GM21526 (cell line): ENCODE results near the gene POLR2F.
"Not testable (repeated sequence)": the region's sequence is repeated elsewhere in the genome, so short reads cannot be mapped to it uniquely, and the experiment has no call there.

Source experiments
- ATAC-seq: cut with Tn5 transposase; IDR thresholded peaks from one replicate; pipeline ENCODE4 v1.9.1; 2021; ENCODE audit warnings: moderate library complexity; ENCODE audit not compliant: unreplicated experiment, low FRiP score

POLR2F gene

DNA sequence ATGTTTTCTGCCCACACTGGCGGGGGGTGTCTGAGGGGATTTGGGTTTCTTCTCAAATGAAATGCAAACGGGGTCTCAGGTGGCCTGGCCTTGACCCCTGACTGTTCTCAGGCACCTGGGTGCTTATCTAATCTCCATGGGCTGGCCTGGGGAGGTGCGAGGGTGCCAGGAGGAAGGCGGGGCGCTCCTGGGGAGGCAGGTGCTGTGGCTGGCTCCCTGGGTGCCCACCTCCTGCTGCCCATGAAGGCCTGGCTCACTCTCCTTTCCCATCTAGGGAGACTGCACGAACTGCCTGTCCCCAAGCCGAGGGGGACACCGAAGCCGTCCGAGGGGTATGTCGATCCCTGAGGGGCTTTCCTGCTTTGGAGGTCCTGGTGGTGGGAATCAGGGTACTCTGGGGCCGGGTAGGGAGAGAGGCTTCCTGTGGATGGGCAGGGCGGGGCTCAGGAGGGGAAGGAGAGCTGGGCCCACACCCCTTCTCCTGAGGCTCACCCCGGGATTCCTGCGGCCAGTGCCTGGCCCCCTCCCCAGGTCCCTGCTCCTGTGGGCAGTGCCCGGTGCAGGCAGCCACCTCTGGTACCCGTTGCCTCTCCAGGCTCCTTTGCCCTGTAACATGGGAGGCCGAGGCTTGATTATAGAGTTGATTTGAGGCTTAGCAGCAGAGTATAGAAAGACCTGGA is 29.0 kb upstream of the POLR2F start:
- ATAC-seq: no peak

DNA sequence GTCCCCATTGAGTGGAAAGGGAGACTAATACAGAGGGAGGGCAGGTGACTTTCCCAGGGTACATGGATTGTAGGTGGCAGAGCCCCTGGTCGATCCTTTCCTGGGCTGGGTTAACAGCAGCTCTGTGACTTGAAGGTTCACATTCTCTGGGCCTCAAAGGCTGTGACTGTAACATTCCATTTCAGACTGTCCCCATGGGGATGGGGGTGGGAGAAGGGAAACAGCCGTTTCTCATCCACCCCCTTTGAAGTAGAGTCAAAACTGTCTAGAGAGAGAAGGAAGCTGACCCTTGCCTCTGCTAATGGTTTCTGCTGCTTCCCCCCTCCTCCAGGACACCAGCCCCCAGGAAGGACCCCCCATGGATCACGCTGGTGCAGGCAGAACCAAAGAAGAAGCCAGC is 28.2 kb upstream of the POLR2F start:
- no peak for ATAC-seq

DNA sequence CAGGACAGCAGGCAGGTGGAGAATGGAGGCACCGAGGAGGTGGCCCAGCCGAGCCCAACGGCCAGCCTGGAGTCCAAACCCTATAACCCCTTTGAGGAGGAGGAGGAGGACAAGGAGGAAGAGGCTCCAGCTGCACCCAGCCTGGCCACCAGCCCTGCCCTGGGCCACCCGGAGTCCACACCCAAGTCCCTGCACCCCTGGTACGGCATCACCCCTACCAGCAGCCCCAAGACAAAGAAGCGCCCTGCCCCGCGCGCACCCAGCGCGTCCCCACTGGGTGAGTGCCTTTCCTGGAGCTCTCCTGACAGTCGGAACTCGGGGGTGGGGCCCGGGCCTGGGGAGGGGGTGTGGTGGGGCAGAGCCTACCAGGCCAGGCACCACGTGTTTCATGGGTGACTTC is 27.7 kb upstream of the POLR2F start:
- no peak for ATAC-seq

DNA sequence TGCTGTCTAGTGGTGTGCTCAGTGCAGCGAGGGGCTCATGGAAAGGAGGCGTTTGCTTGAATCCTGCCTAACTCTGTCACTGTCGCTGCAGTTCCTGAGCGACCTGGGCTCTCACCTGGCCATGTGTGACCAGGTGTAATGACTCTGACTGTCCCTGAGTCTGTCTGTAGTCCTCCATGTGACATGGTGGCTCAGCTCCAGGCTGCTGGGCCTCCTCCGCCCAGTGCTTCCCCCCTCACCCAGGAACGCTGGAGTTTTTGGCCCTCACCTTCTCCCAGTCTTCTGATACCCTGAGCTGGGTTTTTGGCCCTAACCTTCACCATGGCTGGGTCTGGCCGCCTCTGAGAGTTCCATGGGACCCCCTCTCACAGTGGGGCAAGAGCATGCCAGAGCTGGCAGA is 27.1 kb upstream of the POLR2F start:
- ATAC-seq: no peak

DNA sequence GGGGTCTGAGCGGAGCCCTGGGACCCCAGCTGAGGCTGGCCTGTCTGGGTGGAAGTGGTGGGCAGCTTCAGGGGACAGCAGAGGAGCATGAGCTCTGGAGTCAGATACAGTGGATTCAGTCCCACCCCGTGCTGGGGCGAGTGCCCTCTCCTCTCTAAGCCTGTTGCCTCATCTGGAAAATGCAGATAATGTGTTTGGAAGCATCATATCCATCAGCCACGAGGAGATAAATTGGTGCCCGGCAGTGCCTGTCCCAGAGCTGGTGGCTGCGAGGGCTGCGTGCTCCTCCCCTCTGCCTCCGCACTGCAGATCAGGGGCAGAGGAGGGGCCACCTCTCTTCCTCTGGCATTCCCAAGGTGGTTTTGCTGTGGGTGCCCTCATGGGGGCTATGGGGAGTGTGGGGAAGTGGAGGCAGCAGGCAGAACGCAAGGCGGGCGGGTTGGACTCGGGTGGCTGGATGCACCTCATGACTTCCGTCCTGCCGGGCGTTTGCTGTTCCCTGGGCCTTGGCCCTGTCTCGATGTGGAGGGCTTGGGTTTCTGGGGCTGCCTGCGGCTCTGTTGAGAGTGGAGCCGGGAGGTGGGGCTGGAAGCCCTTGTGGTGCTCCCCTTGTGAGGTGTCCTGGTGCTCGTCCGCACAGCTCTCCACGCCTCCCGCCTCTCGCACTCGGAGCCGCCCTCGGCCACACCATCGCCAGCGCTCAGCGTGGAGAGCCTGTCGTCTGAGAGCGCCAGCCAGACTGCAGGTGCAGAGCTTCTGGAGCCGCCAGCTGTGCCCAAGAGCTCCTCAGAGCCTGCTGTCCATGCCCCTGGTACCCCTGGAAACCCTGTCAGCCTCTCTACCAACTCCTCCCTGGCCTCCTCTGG is 26.5 kb upstream of the POLR2F start:
- no peak for ATAC-seq

DNA sequence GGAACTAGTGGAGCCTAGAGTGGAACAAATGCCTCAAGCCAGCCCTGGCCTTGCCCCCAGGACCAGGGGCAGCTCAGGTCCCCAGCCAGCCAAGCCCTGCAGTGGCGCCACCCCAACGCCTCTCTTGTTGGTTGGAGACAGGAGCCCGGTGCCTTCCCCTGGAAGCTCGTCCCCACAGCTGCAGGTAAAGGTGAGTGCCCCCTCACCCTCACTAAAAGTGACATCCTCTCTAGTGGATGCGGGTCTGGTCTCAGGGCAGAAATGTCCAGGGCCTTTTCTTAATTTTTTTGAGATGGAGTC is 25.9 kb upstream of the POLR2F start:
- ATAC-seq: no peak

DNA sequence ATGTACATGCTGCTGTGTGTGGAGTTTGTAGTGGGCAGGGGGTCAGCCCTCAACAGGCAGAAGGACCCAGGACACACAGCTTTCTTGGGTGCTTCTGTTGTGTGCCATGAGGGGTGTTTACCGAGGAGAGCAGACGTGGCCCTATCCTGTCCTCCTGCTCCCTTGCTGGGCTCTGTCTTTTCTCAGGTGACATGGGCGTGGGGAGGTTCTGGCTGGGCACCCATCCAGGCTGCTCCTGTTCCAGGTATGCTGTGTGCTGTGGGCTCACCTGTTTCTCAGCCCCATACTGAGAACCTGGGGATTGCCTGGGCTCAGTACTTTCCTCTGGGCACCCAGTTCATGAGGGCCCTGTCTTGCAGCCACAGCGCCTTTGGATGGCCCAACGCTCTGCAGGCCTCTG is 24.1 kb upstream of the POLR2F start:
- ATAC-seq: no peak

DNA sequence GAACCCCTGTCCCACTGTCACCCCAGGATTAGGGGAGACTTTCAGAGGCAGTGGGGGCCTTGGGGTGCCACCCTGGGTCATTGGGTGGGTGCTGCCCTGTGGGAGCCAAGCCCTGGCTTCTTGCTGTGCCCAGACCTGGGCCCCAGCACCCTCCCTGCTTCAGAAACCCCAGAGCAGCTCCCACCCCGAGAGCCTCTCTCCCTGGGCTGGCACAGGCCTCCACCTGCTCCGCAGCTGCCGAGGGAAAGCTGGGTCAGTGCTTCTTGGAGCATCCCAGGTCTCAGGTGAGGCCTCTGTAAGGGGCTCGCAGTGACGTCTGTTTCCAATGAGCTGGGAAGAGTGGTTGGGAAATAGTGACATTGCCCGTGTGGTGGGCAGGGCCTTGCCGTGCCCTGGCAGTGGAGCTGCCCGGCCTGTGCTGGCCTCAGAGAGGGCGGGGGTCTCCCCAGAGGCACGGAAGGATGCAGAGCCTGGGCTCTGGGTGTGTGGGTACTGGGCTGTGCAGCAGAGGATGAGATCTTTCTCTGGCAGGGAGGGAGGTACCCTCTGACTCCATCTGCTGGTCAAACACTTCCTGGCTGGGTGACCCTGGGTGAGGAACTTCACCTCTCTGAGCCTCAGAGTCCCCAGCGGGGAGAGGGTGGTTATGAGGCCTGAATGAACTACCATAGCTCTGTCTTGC is 23.1 kb upstream of the POLR2F start:
- ATAC-seq: no peak

DNA sequence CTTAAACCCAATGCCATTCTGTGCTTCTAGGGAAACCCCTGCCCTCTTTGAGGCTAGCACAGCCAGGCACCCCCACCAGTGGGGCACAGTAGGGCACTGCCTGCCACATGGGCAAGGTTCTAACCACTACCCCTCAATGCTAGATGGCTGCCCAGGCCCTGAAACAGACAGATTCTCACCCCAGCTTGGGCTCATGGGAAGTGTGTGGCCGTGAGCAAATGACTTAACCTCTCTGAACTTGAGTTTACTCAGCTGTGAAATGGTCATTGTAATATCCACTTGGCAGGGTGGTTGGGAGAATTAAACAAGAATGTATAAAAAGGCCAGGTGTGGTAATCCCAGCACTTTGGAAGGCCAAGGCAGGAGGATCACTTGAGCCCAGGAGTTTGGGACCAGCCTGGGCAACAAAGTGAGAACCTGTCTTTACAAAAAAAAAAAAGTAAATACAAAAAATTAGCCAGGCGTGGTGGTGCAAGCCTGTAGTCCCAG is 22.5 kb upstream of the POLR2F start:
- no peak for ATAC-seq

DNA sequence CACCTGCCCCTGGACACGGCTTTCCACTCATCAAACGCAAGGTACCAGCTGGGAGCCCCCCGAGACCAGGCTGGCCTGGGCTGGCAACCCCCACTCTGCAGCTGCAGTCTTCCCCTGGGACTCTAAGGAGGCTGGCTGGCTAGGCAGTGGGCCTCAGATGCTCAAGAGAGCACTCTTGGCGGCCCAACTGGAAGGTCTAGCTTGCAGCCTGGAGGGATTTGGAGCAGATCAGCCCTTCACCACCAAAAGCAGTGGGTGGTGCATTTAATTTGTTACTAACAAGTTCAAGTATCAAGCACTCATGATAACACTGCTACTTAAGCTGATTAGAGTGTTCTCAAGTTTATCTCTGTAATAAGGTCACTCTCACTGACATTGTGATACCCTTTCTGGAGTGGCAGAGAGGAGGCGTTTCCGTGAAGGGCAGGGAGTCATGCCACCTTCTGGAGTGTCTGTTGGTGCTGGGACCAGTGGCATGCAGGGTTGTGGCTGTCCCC is 21.6 kb upstream of the POLR2F start:
- ATAC-seq: no peak

DNA sequence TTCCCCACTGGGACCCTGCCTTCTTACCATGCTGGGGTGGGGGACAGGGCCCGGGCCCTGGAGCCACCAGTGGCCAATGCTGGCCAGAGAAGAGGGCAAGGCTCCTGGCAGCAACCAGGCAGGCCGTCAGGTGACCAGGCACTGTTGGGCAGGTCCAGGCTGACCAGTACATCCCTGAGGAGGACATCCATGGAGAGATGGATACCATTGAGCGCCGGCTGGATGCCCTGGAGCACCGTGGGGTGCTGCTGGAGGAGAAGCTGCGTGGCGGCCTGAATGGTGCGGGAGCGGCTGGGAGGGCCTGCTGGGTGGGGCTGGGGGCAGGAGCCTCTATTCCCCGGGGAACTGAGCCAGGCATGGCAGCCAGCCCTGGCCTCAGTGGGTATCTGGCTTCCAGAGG is 21.1 kb upstream of the POLR2F start:
- ATAC-seq: no peak

DNA sequence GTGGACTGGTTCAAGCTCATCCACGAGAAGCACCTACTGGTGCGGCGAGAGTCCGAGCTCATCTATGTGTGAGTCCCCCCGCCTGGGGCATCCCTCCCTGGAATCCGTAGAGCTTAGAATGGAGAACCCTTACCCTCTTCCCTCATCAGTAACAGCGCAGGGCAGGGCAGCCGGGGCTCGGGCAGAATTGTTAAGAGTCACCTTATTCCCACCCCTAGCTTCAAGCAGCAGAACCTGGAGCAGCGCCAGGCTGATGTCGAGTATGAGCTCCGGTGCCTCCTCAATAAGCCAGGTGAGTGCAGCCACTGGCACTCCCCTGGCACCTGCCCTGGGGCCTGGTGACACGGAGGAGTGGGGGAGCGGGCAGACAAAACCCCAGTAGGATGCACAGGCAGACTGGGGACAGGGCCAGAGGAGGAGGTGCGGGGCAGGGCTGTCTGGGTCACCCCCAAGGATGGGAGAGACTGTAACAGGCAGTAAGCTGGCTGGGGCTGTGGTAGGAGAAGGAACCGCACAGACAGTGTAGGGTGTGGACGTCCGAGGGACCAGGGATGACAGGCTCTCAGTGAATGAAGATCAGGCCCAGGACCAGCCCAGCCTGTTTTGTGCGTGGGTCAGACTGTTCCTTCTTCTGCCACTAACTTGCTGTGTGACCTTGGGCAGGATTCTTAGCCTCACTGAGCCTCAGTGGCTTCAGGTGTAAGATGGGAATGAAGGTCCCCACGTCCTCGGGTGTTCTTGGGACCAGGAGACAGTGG is 20.5 kb upstream of the POLR2F start:
- no peak for ATAC-seq

DNA sequence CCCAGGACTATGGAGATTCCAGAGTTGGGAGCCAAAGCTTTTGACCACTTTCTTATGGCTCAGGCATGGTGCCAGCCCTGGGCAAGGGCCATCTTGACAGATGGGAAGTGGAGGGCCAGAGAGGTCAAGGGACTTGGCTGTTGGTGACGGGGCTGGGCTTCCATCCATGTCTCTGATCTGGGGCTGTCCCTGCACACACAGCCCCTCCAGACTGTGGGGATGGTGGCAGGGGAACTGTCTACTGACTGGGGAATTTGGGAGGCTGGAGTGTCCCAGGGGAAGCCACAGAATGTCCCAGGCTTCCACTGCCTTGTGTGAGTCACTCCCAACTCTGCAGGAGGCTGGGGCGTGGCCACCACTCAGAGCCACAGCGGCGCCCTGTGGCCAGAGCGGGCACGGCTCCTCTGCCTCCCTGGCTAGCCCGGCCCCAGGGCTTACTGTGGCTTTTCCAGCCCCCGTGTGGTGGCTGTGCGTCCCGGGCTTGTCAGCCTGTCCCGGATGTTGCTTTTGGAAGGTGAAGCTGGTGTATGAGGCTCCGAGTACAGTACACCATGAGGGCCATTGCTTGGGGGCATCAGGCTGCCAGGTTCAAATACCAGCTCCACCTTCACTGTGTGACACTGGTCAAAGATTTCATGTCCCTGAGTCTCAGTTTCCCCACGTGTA is 19.7 kb upstream of the POLR2F start:
- ATAC-seq: no peak

DNA sequence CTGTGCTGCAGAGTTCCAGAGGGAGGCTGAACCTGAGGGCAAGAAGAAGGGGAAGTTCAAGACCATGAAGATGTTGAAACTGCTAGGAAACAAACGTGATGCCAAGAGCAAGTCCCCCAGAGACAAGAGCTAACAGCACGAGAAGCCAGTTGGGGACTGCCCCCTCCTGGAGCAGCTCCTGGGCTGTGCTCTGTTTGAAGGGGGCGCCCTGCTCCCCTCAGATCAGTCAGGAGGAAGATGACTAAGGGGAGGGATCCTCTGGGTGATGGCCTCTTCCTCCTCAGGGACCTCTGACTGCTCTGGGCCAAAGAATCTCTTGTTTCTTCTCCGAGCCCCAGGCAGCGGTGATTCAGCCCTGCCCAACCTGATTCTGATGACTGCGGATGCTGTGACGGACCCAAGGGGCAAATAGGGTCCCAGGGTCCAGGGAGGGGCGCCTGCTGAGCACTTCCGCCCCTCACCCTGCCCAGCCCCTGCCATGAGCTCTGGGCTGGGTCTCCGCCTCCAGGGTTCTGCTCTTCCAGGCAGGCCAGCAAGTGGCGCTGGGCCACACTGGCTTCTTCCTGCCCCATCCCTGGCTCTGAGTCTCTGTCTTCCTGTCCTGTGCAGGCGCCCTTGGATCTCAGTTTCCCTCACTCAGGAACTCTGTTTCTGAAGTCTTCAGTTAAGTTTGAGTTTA is 12.7 kb upstream of the POLR2F start:
- ATAC-seq: no peak

DNA sequence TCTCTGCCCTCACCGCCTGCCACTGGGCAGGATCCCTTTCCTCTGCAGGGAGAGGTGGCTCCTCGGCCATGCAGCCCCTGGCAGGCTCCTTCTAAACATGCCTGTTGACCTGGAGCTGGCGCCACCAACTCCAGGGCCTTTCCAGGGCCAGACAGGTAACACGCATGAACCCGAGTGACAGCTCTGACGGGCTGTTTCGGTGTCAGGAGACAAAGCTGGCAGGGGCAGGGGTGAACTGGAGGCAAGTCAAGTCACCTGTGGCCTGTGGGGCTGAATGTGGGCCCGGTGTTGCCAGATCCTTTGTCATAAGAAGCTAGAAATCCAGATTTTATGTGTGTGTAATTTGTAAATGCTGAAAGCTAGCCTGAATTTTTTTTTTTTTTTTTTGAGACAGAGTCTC is 11.4 kb upstream of the POLR2F start:
- ATAC-seq: no peak

DNA sequence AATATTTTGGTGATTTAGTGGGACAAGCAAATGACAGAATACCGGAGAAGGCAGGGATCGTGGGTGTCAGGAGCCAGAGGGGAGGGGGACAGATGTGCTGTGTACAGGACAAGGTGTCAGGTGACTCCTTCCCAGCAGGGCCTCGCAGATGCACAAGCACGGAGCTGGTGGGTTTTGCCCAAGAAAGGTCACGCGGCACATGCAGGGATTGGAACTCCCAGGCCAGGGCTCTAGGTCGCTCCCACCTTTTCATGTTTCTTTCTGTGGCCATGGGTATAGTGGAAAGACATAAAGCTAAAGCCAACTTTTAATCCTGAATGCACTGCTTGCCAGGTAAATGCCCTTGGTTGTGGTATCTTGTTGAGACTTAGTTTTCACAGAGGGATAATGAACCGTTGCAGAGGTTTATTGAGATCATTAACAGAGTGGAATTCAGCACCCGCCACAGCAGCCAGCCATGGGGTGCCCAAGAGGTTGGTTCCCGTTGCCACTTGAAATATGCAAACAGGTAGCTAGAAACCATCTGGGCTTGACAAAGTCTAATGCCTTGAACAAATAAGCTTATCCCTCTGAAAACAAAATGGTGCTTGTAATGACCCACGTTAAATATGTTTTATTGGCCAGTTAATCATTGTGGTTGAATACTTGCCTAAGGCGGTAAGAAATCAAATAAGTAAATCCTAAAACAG is 10.2 kb upstream of the POLR2F start:
- ATAC-seq: no peak

DNA sequence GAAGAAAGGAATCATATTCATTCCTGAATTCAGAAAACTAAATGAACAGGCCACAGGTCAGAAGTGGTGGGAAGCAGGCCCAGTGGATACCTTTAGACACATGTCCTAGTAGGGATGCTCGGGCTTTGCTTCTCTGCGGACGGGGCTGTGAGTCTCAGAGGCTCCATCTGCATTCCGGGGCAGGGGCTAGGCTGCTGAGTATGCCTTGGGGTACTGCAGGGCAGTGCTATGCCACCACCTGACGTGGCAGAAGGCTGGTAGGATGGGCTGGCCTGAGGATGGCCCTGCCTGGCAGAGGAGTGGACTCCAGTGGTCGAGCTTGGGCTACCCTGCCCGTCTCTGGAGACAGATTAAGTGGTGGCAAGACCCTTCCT is 9.7 kb upstream of the POLR2F start:
- no peak for ATAC-seq

DNA sequence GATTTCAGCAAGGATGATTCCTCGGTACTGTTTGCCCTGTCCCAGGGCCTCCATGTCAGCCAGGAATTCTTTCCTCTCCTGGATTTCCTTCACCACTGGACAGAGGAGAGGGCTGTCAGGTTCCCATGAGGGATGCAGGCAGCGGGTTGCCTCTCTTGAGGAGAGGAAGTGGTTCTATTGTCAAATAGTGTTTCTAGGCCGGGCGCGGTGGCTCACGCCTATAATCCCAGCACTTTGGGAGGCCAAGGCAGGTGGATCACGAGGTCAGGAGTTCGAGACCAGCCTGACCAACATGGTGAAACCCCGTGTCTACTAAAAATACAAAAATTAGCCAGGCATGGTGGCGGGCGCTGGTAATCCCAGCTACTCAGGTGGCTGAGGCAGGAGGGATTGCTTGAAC is 9.1 kb upstream of the POLR2F start:
- ATAC-seq: not testable (repeated sequence)

DNA sequence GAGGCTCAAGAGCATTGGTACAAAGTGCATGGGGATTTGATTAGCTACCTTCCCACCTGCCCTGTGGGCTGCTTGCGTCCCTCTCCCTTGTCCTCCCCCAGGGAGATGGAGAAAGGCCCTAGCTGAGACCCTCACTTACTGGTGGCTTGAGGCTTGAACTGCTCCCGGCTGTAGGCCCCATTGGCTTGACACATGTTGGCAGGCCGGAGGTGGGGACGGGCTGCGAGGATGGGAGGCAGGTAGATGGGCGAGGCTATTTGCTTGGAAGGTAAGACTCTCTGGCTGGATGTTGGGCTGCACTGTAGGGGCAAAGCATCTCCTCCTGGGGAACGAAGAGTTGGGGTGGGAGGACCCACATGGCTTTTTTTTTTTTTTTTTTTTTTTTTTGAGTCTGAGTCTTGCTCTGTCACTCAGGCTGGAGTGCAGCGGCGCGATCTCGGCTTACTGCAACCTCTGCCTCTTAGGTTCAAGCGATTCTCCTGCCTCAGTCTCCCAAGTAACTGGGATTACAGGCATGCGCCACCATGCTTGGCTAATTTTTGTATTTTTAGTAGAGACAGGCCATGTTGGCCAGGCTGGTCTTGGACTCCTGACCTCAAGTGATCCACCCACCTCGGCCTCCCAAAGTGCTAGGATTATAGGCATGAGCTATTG is 6.2 kb upstream of the POLR2F start:
- not testable (repeated sequence) for ATAC-seq
